Measurements from ENCODE around the gene PROB1. TPM values are rescaled to one million over a fixed set of nuclear protein-coding genes. Genes with fewer than 3 reads are reported as not detected.

The PROB1 gene
- polyA plus RNA-seq, 1 donor from 2014 or later = 0.74 TPM

DNA sequence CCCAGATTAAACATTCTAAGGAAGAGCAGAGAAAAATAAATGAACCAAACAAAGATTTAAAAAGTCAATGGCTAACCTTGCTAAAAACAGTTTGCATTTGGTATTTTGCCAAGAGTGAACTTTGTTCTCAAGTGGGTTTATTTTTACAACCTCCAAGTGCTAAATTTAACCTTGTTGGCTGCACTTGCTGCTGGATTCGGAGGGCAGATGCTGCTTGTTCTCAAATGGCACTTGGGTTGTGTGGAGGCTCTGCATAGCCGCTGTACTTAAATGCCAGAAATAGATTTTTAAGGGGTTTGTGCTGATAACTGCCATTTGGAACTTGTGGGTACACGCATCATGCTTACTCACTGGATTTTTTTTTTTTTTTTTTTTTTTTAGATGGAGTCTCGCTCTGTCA, 22.3 kb upstream of the PROB1 start:
- no peak overlapping the region for H3K4me3 ChIP-seq (ENCODE audit: low read length)
- no peaks in the 10 kb centered on the region for H3K9me3 ChIP-seq (ENCODE audit: low read length)
- H3K27ac ChIP-seq (ENCODE audit: low read length) = no peak overlapping the region
- H2AFZ ChIP-seq (ENCODE audit: low read depth, low read length) = no peak overlapping the region
- no peak overlapping the region for H3K4me2 ChIP-seq (ENCODE audit: low read length)
- H3K27me3 ChIP-seq (ENCODE audit: insufficient read depth, low read depth, low read length) = no peaks in the 10 kb centered on the region
- TF ChIP-seq, protein P1, sequence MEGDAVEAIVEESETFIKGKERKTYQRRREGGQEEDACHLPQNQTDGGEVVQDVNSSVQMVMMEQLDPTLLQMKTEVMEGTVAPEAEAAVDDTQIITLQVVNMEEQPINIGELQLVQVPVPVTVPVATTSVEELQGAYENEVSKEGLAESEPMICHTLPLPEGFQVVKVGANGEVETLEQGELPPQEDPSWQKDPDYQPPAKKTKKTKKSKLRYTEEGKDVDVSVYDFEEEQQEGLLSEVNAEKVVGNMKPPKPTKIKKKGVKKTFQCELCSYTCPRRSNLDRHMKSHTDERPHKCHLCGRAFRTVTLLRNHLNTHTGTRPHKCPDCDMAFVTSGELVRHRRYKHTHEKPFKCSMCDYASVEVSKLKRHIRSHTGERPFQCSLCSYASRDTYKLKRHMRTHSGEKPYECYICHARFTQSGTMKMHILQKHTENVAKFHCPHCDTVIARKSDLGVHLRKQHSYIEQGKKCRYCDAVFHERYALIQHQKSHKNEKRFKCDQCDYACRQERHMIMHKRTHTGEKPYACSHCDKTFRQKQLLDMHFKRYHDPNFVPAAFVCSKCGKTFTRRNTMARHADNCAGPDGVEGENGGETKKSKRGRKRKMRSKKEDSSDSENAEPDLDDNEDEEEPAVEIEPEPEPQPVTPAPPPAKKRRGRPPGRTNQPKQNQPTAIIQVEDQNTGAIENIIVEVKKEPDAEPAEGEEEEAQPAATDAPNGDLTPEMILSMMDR (IDR thresholded peaks at IDR 0.05; ENCODE audit: poor library complexity, severe bottlenecking) = no peak
- TF ChIP-seq SMC3 (conservative IDR thresholded peaks at IDR 0.05; ENCODE audit: poor library complexity) (no peak), TAF1 (IDR thresholded peaks at IDR 0.05; ENCODE audit: low read depth) (no peak), RAD21 (conservative IDR thresholded peaks at IDR 0.05) (no peak), EZH2 (IDR thresholded peaks at IDR 0.05; ENCODE audit: borderline replicate concordance, insufficient read depth, low read length, poor library complexity, severe bottlenecking) (no peak), EP300 (conservative IDR thresholded peaks at IDR 0.05; ENCODE audit: poor library complexity, severe bottlenecking) (no peak), MXI1 (conservative IDR thresholded peaks at IDR 0.05; ENCODE audit: poor library complexity, severe bottlenecking) (no peak), POLR2AphosphoS5 (IDR thresholded peaks at IDR 0.05) (no peak)
- TF ChIP-seq, protein P2, sequence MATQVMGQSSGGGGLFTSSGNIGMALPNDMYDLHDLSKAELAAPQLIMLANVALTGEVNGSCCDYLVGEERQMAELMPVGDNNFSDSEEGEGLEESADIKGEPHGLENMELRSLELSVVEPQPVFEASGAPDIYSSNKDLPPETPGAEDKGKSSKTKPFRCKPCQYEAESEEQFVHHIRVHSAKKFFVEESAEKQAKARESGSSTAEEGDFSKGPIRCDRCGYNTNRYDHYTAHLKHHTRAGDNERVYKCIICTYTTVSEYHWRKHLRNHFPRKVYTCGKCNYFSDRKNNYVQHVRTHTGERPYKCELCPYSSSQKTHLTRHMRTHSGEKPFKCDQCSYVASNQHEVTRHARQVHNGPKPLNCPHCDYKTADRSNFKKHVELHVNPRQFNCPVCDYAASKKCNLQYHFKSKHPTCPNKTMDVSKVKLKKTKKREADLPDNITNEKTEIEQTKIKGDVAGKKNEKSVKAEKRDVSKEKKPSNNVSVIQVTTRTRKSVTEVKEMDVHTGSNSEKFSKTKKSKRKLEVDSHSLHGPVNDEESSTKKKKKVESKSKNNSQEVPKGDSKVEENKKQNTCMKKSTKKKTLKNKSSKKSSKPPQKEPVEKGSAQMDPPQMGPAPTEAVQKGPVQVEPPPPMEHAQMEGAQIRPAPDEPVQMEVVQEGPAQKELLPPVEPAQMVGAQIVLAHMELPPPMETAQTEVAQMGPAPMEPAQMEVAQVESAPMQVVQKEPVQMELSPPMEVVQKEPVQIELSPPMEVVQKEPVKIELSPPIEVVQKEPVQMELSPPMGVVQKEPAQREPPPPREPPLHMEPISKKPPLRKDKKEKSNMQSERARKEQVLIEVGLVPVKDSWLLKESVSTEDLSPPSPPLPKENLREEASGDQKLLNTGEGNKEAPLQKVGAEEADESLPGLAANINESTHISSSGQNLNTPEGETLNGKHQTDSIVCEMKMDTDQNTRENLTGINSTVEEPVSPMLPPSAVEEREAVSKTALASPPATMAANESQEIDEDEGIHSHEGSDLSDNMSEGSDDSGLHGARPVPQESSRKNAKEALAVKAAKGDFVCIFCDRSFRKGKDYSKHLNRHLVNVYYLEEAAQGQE (IDR thresholded peaks at IDR 0.05; ENCODE audit: borderline replicate concordance) = no peak
- H3F3A ChIP-seq (ENCODE audit: insufficient read depth, low read length, poor library complexity, severe bottlenecking) = no peaks in the 10 kb centered on the region
- H3K79me2 ChIP-seq (replicated peaks; ENCODE audit: insufficient read depth, low read length) = no peaks in the 10 kb centered on the region
- peaks cover 4% of the 10 kb centered on the region for H3K36me3 ChIP-seq (ENCODE audit: insufficient read depth, low read length)
- no peaks in the 10 kb centered on the region for H3K9me2 ChIP-seq (ENCODE audit: insufficient read depth, low read length)
- H3K9ac ChIP-seq (ENCODE audit: low read length) = no peak overlapping the region
- no peaks in the 10 kb centered on the region for H4K20me1 ChIP-seq (ENCODE audit: insufficient read depth)

DNA sequence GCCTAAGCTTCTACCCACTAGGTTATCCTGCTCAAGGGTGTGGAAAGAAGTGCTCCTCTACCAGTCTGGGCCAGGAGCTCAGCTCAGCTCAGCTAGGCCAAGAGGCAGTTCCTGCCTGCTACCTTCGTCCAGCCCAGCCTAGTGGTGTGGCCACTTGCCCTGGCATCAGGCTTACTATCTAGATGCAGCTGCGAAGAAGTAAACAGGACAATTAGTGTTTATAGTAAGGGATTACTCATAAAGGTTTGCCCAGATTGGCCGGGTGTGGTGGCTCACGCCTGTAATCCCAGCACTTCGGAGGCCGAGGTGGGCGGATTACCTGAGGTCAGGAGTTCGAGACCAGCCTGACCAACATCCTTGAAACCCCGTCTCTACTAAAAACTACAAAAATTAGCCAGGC, 21.7 kb upstream of the PROB1 start:
- H3K36me3 ChIP-seq (ENCODE audit: insufficient read depth, low read length) = peaks cover 4% of the 10 kb centered on the region
- no peak overlapping the region for H2AFZ ChIP-seq (ENCODE audit: low read depth, low read length)
- no peaks in the 10 kb centered on the region for H3F3A ChIP-seq (ENCODE audit: insufficient read depth, low read length, poor library complexity, severe bottlenecking)
- no peak overlapping the region for H3K4me2 ChIP-seq (ENCODE audit: low read length)
- no peaks in the 10 kb centered on the region for H3K9me3 ChIP-seq (ENCODE audit: low read length)
- TF ChIP-seq SMC3 (conservative IDR thresholded peaks at IDR 0.05; ENCODE audit: poor library complexity) = no peak
- TF ChIP-seq POLR2AphosphoS5 (IDR thresholded peaks at IDR 0.05) = no peak
- H3K9ac ChIP-seq (ENCODE audit: low read length) = no peak overlapping the region
- no peaks in the 10 kb centered on the region for H4K20me1 ChIP-seq (ENCODE audit: insufficient read depth)
- no peaks in the 10 kb centered on the region for H3K27me3 ChIP-seq (ENCODE audit: insufficient read depth, low read depth, low read length)
- H3K4me3 ChIP-seq (ENCODE audit: low read length) = no peak overlapping the region
- no peaks in the 10 kb centered on the region for H3K9me2 ChIP-seq (ENCODE audit: insufficient read depth, low read length)
- no peak overlapping the region for H3K27ac ChIP-seq (ENCODE audit: low read length)
- H3K79me2 ChIP-seq (replicated peaks; ENCODE audit: insufficient read depth, low read length) = no peaks in the 10 kb centered on the region

DNA sequence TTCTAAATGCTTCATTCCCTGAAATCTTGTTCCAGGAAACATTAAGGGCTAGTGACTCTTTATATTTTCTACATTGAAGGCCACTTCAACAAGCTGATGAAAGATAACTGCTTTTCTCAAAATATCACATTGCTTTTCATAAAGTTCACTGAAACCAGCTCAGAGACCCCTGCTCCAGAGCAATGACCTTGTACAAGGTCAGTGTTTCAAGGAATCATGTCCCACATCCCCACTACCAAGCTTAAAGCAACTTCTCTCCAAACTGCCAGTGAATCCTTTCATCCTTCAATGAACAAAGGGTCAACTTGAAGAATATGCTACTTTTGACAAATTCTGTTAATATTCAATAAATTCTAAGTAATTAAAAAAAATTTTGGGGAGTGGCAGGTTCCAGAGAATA, 21.0 kb upstream of the PROB1 start:
- H3K4me3 ChIP-seq (ENCODE audit: low read length) = no peak overlapping the region
- peaks cover 4% of the 10 kb centered on the region for H3K36me3 ChIP-seq (ENCODE audit: insufficient read depth, low read length)
- no peak for TF ChIP-seq EZH2 (IDR thresholded peaks at IDR 0.05; ENCODE audit: borderline replicate concordance, insufficient read depth, low read length, poor library complexity, severe bottlenecking)
- TF ChIP-seq TAF1 (IDR thresholded peaks at IDR 0.05; ENCODE audit: low read depth) = no peak
- TF ChIP-seq, protein P2 (IDR thresholded peaks at IDR 0.05; ENCODE audit: borderline replicate concordance) = no peak
- no peak for TF ChIP-seq MXI1 (conservative IDR thresholded peaks at IDR 0.05; ENCODE audit: poor library complexity, severe bottlenecking)
- TF ChIP-seq SMC3 (conservative IDR thresholded peaks at IDR 0.05; ENCODE audit: poor library complexity) = no peak
- no peak for TF ChIP-seq EP300 (conservative IDR thresholded peaks at IDR 0.05; ENCODE audit: poor library complexity, severe bottlenecking)
- TF ChIP-seq RAD21 (conservative IDR thresholded peaks at IDR 0.05) = no peak
- TF ChIP-seq, protein P1 (IDR thresholded peaks at IDR 0.05; ENCODE audit: poor library complexity, severe bottlenecking) = no peak
- no peak for TF ChIP-seq POLR2AphosphoS5 (IDR thresholded peaks at IDR 0.05)

More for the DNA sequence above, 21.0 kb upstream of the PROB1 start:
- H3K9me3 ChIP-seq (ENCODE audit: low read length) = no peaks in the 10 kb centered on the region
- no peaks in the 10 kb centered on the region for H3K79me2 ChIP-seq (replicated peaks; ENCODE audit: insufficient read depth, low read length)
- no peaks in the 10 kb centered on the region for H4K20me1 ChIP-seq (ENCODE audit: insufficient read depth)
- H3F3A ChIP-seq (ENCODE audit: insufficient read depth, low read length, poor library complexity, severe bottlenecking) = no peaks in the 10 kb centered on the region
- H3K27ac ChIP-seq (ENCODE audit: low read length) = no peak overlapping the region
- H3K9me2 ChIP-seq (ENCODE audit: insufficient read depth, low read length) = no peaks in the 10 kb centered on the region
- H3K9ac ChIP-seq (ENCODE audit: low read length) = no peak overlapping the region
- H2AFZ ChIP-seq (ENCODE audit: low read depth, low read length) = no peak overlapping the region
- no peaks in the 10 kb centered on the region for H3K27me3 ChIP-seq (ENCODE audit: insufficient read depth, low read depth, low read length)
- no peak overlapping the region for H3K4me2 ChIP-seq (ENCODE audit: low read length)
